T-cell (primary cell): ENCODE data around the gene RNF144B. TPM values are rescaled to one million over a fixed set of nuclear protein-coding genes. Genes with fewer than 3 reads are reported as not detected.

ENCODE experiments used
- ATAC-seq, 4 experiments: fragments of 200-7000 bp in 3 of 4; fragments of 150-1000 bp in 1 of 4; cut with Tn5 transposase; replicated peaks in 1 of 4; 1 replicate in 3 of 4; 2 replicates in 1 of 4; pipeline ENCODE4 v1.10.0; 2021; ENCODE audit warnings: moderate library complexity in 3 of 4, mild to moderate bottlenecking in 2 of 4, moderate number of reproducible peaks in 1 of 4
- CTCF ChIA-PET, 2 donors: fragments of 300-600 bp; sonication (Branson Sonifier 250); formaldehyde crosslinking; loops; one replicate each; lab custom pipeline; 2022; ENCODE audit warnings: antibody characterized with exemption in 2 of 2; lab: Charles Lee
- POLR2A ChIA-PET, 2 donors: fragments of 300-600 bp; sonication (Branson Sonifier 250); formaldehyde crosslinking; loops; one replicate each; lab custom pipeline; 2022; ENCODE audit warnings: antibody characterized with exemption in 2 of 2; lab: Charles Lee
- DNase-seq, 35 experiments: peaks; one replicate each; pipeline versions ENCODE4 v3.0.0 to v3.0.0-alpha.2; 2013 to 2023
- H3K27ac ChIP-seq: one replicate; pipeline ENCODE4 v1.5.1; 2013; ENCODE audit warnings: low read length
- H3K27me3 ChIP-seq, 2 experiments: replicated peaks in 1 of 2; 1 replicate in 1 of 2; 2 replicates in 1 of 2; pipeline versions ENCODE4 v1.6.1 to v1.7.0; 2013; ENCODE audit warnings: low read length in 1 of 2, mixed read lengths in 1 of 2; ENCODE audit not compliant: control insufficient read depth in 2 of 2, insufficient read depth in 2 of 2; ENCODE audit errors: extremely low read depth in 1 of 2
- H3K36me3 ChIP-seq, 2 donors: 1 replicate in 1 of 2; 2 replicates in 1 of 2; pipeline versions ENCODE4 v1.6.1 to v1.7.0; 2013; ENCODE audit warnings: low read length in 1 of 2; ENCODE audit not compliant: control insufficient read depth in 2 of 2, insufficient read depth in 1 of 2; ENCODE audit errors: extremely low read depth in 1 of 2
- H3K4me1 ChIP-seq, 2 experiments: 1 replicate in 1 of 2; 2 replicates in 1 of 2; pipeline versions ENCODE4 v1.6.1 to v1.7.0; 2013; ENCODE audit warnings: low read length in 2 of 2, mixed read lengths in 1 of 2; ENCODE audit not compliant: insufficient read depth in 2 of 2, control insufficient read depth in 1 of 2; ENCODE audit errors: extremely low read depth in 1 of 2
- H3K4me3 ChIP-seq, 2 donors: 1 replicate in 1 of 2; 2 replicates in 1 of 2; pipeline versions ENCODE4 v1.5.1 to v1.7.0; 2013; ENCODE audit warnings: mild to moderate bottlenecking in 2 of 2, low read length in 1 of 2, moderate library complexity in 1 of 2; ENCODE audit not compliant: control insufficient read depth in 1 of 2; ENCODE audit errors: extremely low read depth in 1 of 2
- H3K9me3 ChIP-seq: 2 replicates; pipeline ENCODE4 v1.7.0; 2013
- H3K27ac Mint-ChIP-seq, 2 donors: one replicate each; pipeline ENCODE4 v1.8.0; 2020 to 2021; ENCODE audit warnings: mild to moderate bottlenecking in 2 of 2, mixed read lengths in 2 of 2
- H3K27me3 Mint-ChIP-seq, 2 donors: one replicate each; pipeline ENCODE4 v1.8.0; 2021 to 2022; ENCODE audit warnings: mixed read lengths in 2 of 2
- H3K36me3 Mint-ChIP-seq: one replicate; pipeline ENCODE4 v1.8.0; 2021; ENCODE audit warnings: mixed read lengths
- H3K4me1 Mint-ChIP-seq, 3 donors: one replicate each; pipeline ENCODE4 v1.8.0; 2020 to 2022; ENCODE audit warnings: mixed read lengths in 3 of 3, mild to moderate bottlenecking in 1 of 3
- H3K4me3 Mint-ChIP-seq, 3 donors: one replicate each; pipeline ENCODE4 v1.8.0; 2020 to 2022; ENCODE audit warnings: mild to moderate bottlenecking in 3 of 3, mixed read lengths in 3 of 3, moderate library complexity in 3 of 3
- H3K9me3 Mint-ChIP-seq, 3 donors: one replicate each; pipeline ENCODE4 v1.8.0; 2020 to 2022; ENCODE audit warnings: mixed read lengths in 3 of 3
- WGBS: methylation state at CpG from one replicate; pipeline ENCODE4 v1.1.5; 2013; ENCODE audit warnings: missing lambda C conversion rate; ENCODE audit not compliant: insufficient coverage; 5-methylcytosine and 5-hydroxymethylcytosine counted together
- total RNA-seq, 35 experiments: library from RNA in 6 of 35; stranded (reverse) in 6 of 35; fragments of 120-200 nt in 1 of 35; gene quantifications; one replicate each; pipeline versions ENCODE4 v1.2.1 to v1.2.4 and lab custom pipeline; 2013 to 2026

The RNF144B gene
- total RNA-seq, 5 donors from 2014 or later (not counting 1 experiment from before 2014, with no cell fraction given) = 3.2 to 4.8 (median 4.3) TPM

GRCh38 chr6:18347866-18348265, 39.3 kb upstream of the RNF144B start:
- DNase-seq (no peak), ATAC-seq (no peak)
- Mint-ChIP-seq H3K9me3 (no peaks in the 10 kb centered on the region), H3K27ac (no peak overlapping the region), H3K4me1 (no peaks in the 10 kb centered on the region), H3K27me3 (peaks cover 9% of the 10 kb centered on the region in 2 donors), H3K4me3 (no peak overlapping the region), H3K36me3 (no peaks in the 10 kb centered on the region)
- CTCF ChIA-PET = no interaction called here
- no CpG with 5 or more reads among the region's 2 CpGs for WGBS
- Histone ChIP-seq H3K36me3 (no peaks in the 10 kb centered on the region), H3K4me3 (no peak overlapping the region), H3K9me3 (no peaks in the 10 kb centered on the region), H3K27ac (no peak overlapping the region), H3K4me1 (no peaks in the 10 kb centered on the region), H3K27me3 (peaks cover 0 to 4% of the 10 kb centered on the region in 2 experiments)
- POLR2A ChIA-PET = no interaction called here

DNA sequence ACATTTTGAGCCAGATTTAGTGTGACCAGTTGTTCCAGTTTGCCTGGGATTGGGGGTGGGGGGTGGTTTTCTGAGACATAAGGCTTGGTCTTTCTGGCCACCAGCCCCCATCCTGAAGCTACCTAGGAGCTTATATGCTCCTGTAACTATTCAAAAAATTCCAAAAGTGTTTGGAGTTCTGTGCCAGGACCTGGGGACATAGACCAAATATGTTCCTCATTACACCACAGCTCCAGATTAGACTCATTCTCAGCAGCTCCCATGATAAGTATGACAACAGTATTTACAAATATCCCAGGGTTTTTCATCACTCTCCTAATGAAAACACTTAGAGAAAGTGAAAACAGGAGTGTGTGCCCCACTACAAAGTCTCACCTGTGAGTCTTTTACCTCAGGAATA, 37.8 kb upstream of the RNF144B start:
- Histone ChIP-seq H3K27ac (no peak overlapping the region), H3K9me3 (no peaks in the 10 kb centered on the region), H3K36me3 (no peaks in the 10 kb centered on the region), H3K4me1 (no peaks in the 10 kb centered on the region), H3K4me3 (no peak overlapping the region), H3K27me3 (peaks cover 0 to 4% of the 10 kb centered on the region in 2 experiments)
- CTCF ChIA-PET = no interaction called here
- no peak overlapping the region for H3K27ac Mint-ChIP-seq
- no peak for DNase-seq
- POLR2A ChIA-PET = no interaction called here
- H3K4me3 Mint-ChIP-seq = no peak overlapping the region
- no peak for ATAC-seq
- H3K27me3 Mint-ChIP-seq = peaks cover 9% of the 10 kb centered on the region in 2 donors
- no peaks in the 10 kb centered on the region for H3K9me3 Mint-ChIP-seq
- H3K36me3 Mint-ChIP-seq = no peaks in the 10 kb centered on the region
- H3K4me1 Mint-ChIP-seq = no peaks in the 10 kb centered on the region

GRCh38 chr6:18350271-18350670, 36.9 kb upstream of the RNF144B start:
- no peak for ATAC-seq
- POLR2A ChIA-PET = no interaction called here
- WGBS = 75% methylated on average over 2 of the region's 4 CpGs
- H3K36me3 Mint-ChIP-seq = no peaks in the 10 kb centered on the region
- Histone ChIP-seq H3K27ac (no peak overlapping the region), H3K36me3 (no peaks in the 10 kb centered on the region), H3K4me1 (no peaks in the 10 kb centered on the region), H3K27me3 (peaks cover 0 to 4% of the 10 kb centered on the region in 2 experiments), H3K9me3 (no peaks in the 10 kb centered on the region), H3K4me3 (no peak overlapping the region)
- H3K27ac Mint-ChIP-seq = no peak overlapping the region
- CTCF ChIA-PET = no interaction called here
- peaks cover 9% of the 10 kb centered on the region in 2 donors for H3K27me3 Mint-ChIP-seq
- no peak for DNase-seq
- no peak overlapping the region for H3K4me3 Mint-ChIP-seq
- no peaks in the 10 kb centered on the region for H3K4me1 Mint-ChIP-seq
- H3K9me3 Mint-ChIP-seq = no peaks in the 10 kb centered on the region

GRCh38 chr6:18350712-18351111, 36.4 kb upstream of the RNF144B start:
- no peaks in the 10 kb centered on the region for H3K4me1 Mint-ChIP-seq
- ChIA-PET CTCF (no interaction called here), POLR2A (interaction anchor here in 1 of 2 donors (0.7 kb wide), 1 partner anchor 1623 kb away, joined by 4 read pairs; no protein-coding TSS in a partner anchor)
- Histone ChIP-seq H3K27ac (no peak overlapping the region), H3K36me3 (no peaks in the 10 kb centered on the region), H3K9me3 (no peaks in the 10 kb centered on the region), H3K4me3 (no peak overlapping the region), H3K4me1 (no peaks in the 10 kb centered on the region), H3K27me3 (peaks cover 0 to 4% of the 10 kb centered on the region in 2 experiments)
- H3K27me3 Mint-ChIP-seq = peaks cover 9% of the 10 kb centered on the region in 2 donors
- H3K9me3 Mint-ChIP-seq = peaks cover 0 to 4% (median 0%) of the 10 kb centered on the region in 3 donors
- no peak for ATAC-seq
- no peak overlapping the region for H3K27ac Mint-ChIP-seq
- no peak overlapping the region for H3K4me3 Mint-ChIP-seq
- H3K36me3 Mint-ChIP-seq = no peaks in the 10 kb centered on the region
- no CpG with 5 or more reads among the region's 3 CpGs for WGBS
- DNase-seq = no peak

- no peaks in the 10 kb centered on the region for H3K36me3 Mint-ChIP-seq
- no peak for DNase-seq
- ChIA-PET CTCF (no interaction called here), POLR2A (interaction anchor here in 1 of 2 donors (0.7 kb wide), 1 partner anchor 19 kb away, joined by 3 read pairs; no protein-coding TSS in a partner anchor)
- Histone ChIP-seq H3K27me3 (peaks cover 0 to 4% of the 10 kb centered on the region in 2 experiments), H3K27ac (no peak overlapping the region), H3K9me3 (no peaks in the 10 kb centered on the region), H3K4me1 (no peaks in the 10 kb centered on the region), H3K36me3 (no peaks in the 10 kb centered on the region), H3K4me3 (no peak overlapping the region)
- no peaks in the 10 kb centered on the region for H3K4me1 Mint-ChIP-seq
- ATAC-seq = no peak
- no CpG with 5 or more reads among the region's 4 CpGs for WGBS
- no peak overlapping the region for H3K4me3 Mint-ChIP-seq
- H3K9me3 Mint-ChIP-seq = peaks cover 0 to 5% (median 0%) of the 10 kb centered on the region in 3 donors
- no peak overlapping the region for H3K27ac Mint-ChIP-seq
- peaks cover 6 to 9% of the 10 kb centered on the region in 2 donors for H3K27me3 Mint-ChIP-seq
Observed at GRCh38 chr6:18352001-18352400, 35.1 kb upstream of the RNF144B start.

DNA sequence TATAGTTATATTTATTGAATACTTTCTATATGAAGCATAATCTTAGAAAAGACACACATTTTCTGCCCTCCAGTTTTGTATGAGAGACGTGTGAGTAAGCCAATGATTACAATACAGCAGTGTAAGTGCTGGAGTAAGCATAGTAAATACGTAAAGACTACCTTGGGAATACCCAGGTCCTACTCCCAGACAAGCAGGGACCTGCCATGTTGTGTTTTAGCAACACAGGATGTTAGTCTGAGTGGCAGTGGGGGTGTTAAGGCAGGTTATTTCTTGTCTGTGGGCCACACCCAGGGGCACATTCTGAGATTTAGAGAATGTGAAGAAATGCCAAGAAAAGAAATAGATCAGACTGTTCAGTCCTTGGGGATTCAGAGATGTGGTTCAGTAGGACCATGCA, 34.3 kb upstream of the RNF144B start:
- WGBS = no CpG with 5 or more reads among the region's 2 CpGs
- POLR2A ChIA-PET = no interaction called here
- ATAC-seq = no peak

DNA sequence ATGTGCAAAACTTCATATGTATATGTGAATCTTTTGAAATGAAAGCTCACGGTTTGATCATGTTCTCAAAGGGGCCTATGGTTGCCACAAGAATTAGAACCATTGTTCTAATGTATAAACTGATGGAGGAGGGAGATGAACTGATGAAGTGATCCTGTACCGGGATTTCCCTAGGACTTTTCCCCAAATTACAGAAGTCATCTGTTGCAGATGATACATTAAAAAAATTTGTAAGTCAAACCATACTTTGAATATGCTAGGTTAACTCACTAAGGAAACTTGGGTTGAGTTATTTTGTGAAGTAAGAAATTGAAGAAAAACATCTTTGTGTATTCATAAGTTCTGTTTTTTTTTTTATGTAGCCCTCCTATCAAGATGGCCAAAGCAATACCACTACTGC, 33.9 kb upstream of the RNF144B start:
- Mint-ChIP-seq H3K9me3 (peaks cover 3 to 8% (median 4%) of the 10 kb centered on the region in 3 donors), H3K27ac (no peak overlapping the region), H3K27me3 (peaks cover 9 to 13% of the 10 kb centered on the region in 2 donors), H3K36me3 (no peaks in the 10 kb centered on the region), H3K4me3 (no peak overlapping the region), H3K4me1 (no peaks in the 10 kb centered on the region)
- WGBS = no CpG with 5 or more reads among the region's 2 CpGs
- ChIA-PET CTCF (no interaction called here), POLR2A (no interaction called here)
- DNase-seq (no peak), ATAC-seq (no peak)
- Histone ChIP-seq H3K4me3 (no peak overlapping the region), H3K27me3 (peaks cover 0 to 4% of the 10 kb centered on the region in 2 experiments), H3K36me3 (no peaks in the 10 kb centered on the region), H3K27ac (no peak overlapping the region), H3K9me3 (no peaks in the 10 kb centered on the region), H3K4me1 (no peaks in the 10 kb centered on the region)

More for the DNA sequence above, 34.3 kb upstream of the RNF144B start:
- no peak overlapping the region for H3K27ac ChIP-seq
- CTCF ChIA-PET = no interaction called here
- Mint-ChIP-seq H3K4me3 (no peak overlapping the region), H3K36me3 (no peaks in the 10 kb centered on the region), H3K4me1 (no peaks in the 10 kb centered on the region), H3K27ac (no peak overlapping the region), H3K27me3 (peaks cover 6 to 9% of the 10 kb centered on the region in 2 donors), H3K9me3 (peaks cover 0 to 5% (median 0%) of the 10 kb centered on the region in 3 donors)
- DNase-seq = no peak
- H3K9me3 ChIP-seq = no peaks in the 10 kb centered on the region
- H3K4me3 ChIP-seq = no peak overlapping the region
- H3K4me1 ChIP-seq = no peaks in the 10 kb centered on the region
- H3K27me3 ChIP-seq = peaks cover 0 to 4% of the 10 kb centered on the region in 2 experiments
- no peaks in the 10 kb centered on the region for H3K36me3 ChIP-seq
